Ovary (tissue), 9 donors: ENCODE measurements around the gene METTL26. TPM values are rescaled to one million over a fixed set of nuclear protein-coding genes. Genes with fewer than 3 reads are reported as not detected.

Experiments used
- DNase-seq, 5 donors: peaks; one replicate each; pipeline ENCODE4 v3.0.0-alpha.2; 2019 to 2020
- H3K27ac ChIP-seq, 2 donors: fragments of 200-600 bp; one replicate each; pipeline versions ENCODE4 v1.5.1 to v1.8.0; 2019 to 2022
- H3K27me3 ChIP-seq: fragments of 200-600 bp; one replicate; pipeline ENCODE4 v1.8.0; 2022
- H3K36me3 ChIP-seq: fragments of 200-600 bp; sonication (generic); one replicate; pipeline ENCODE4 v1.5.1; 2019
- H3K4me1 ChIP-seq: one replicate; pipeline ENCODE4 v1.8.1; 2013; ENCODE audit warnings: mild to moderate bottlenecking, moderate library complexity; ENCODE audit not compliant: insufficient read depth
- H3K4me3 ChIP-seq: fragments of 200-600 bp; sonication (generic); one replicate; pipeline ENCODE4 v1.5.1; 2017
- H3K9me3 ChIP-seq, 2 donors: fragments of 200-600 bp in 1 of 2; sonication (generic) in 1 of 2; one replicate each; pipeline versions ENCODE4 v1.5.1 to v1.8.1; 2013 to 2019; ENCODE audit warnings: mild to moderate bottlenecking in 1 of 2, moderate library complexity in 1 of 2
- CTCF ChIP-seq, 3 donors: fragments of 450-650 bp in 2 of 3; fragments of 200-600 bp in 1 of 3; IDR thresholded peaks; one replicate each; pipeline versions ENCODE4 v1.5.1 to v1.8.0; 2016 to 2022; ENCODE audit warnings: antibody characterized with exemption in 3 of 3, mild to moderate bottlenecking in 1 of 3
- EP300 ChIP-seq: sonication (generic); formaldehyde crosslinking; IDR thresholded peaks from one replicate; pipeline ENCODE4 v1.6.1; 2017; ENCODE audit warnings: antibody characterized with exemption
- POLR2A ChIP-seq: fragments of 450-650 bp; IDR thresholded peaks from one replicate; pipeline ENCODE4 v1.6.1; 2017; ENCODE audit warnings: antibody characterized with exemption, mild to moderate bottlenecking, moderate library complexity
- WGBS, 3 donors: extraction: QIAGEN DNeasy Blood & Tissue Kit in 1 of 3; methylation state at CpG; one replicate each; pipeline versions ENCODE4 v1.1.5 to v1.1.7; 2013 to 2017; 5-methylcytosine and 5-hydroxymethylcytosine counted together
- intact Hi-C, 4 donors: fragments of 100-400 bp; cut with DNase I; formaldehyde crosslinking; loops; one replicate each; pipeline versions ENCODE4 v1.11.0 to v1.15.1; 2022 to 2023
- polyA plus RNA-seq, 2 donors: library from polyadenylated mRNA; stranded (reverse); fragments of 200-250 nt in 1 of 2; fragments of 350-450 nt in 1 of 2; fragmentation: Illumina TruSeq in 1 of 2; extraction: RNeasy Lipid Tissue Mini Kit (QIAGEN cat#74804) in 1 of 2; gene quantifications; one replicate each; pipeline ENCODE4 v1.2.3, GENCODE V29; 2013 to 2014
- total RNA-seq, 7 donors: library from RNA; depleted of rRNA in 2 of 7; stranded (reverse); fragments of >200 nt in 2 of 7; fragmentation: NEBNext Ultra II Directional in 3 of 7; extraction: Animal tissue kit (Norgen Biotek cat#: 25700) in 3 of 7; gene quantifications; one replicate each; pipeline versions ENCODE4 v1.1.0 to v1.2.4, GENCODE V29; 2016 to 2023
- donor health status: DM: no; HTN: no; CAD: no; lungs with moderate emphysema.
- donor health status: DM: no; HTN: no; CAD: no.
- donor health status: Bipolar disorder and iron deficiency.
- donor health status: DM: yes; HTN: yes; CAD: no.
- donor health status: DM: no; HTN: no; CAD: no.
- donor health status: DM: yes; HTN: yes; CAD: no.

Gene METTL26
- total and polyA plus RNA-seq, 9 donors, result 12.2 to 139 (median 75.9) TPM

- TF ChIP-seq EP300 (no peak), POLR2A (no peak), CTCF (IDR thresholded peaks at IDR 0.05) (no peak)
- Histone ChIP-seq H3K27ac (peak overlapping the region in 1 of 2 donors; percentile 93), H3K4me3 (peak overlapping the region; percentile 71), H3K36me3 (no peaks in the 10 kb centered on the region), H3K27me3 (no peaks in the 10 kb centered on the region), H3K4me1 (peaks cover 12% of the 10 kb centered on the region), H3K9me3 (no peaks in the 10 kb centered on the region)
- intact Hi-C loops, result loop anchor here in 1 of 4 donors (10.0 kb wide), 1 partner anchor 265 kb away; the partner anchor contains the start of gene PGAP6
- no peak for DNase-seq
- whole genome bisulfite sequencing, 3 donors, result 0 to 1% (median 0%) methylated on average over 30 to 44 of the region's 44 CpGs
Measured at GRCh38 chr16:649631-650030, 13.5 kb upstream of the METTL26 start.

- peaks cover 12% of the 10 kb centered on the region for H3K4me1 ChIP-seq
- intact Hi-C loops, result no loop called here
- H3K27ac ChIP-seq, result peak within 1 kb of the TSS; percentile 48 to 93
- H3K9me3 ChIP-seq, result no peaks in the 10 kb centered on the region
- peak; percentile 91 to 97 (median 94) for DNase-seq
- no peaks in the 10 kb centered on the region for H3K36me3 ChIP-seq
- TF ChIP-seq EP300 (no peak), POLR2A (peak; percentile 73), CTCF (IDR thresholded peaks at IDR 0.05) (no peak)
- H3K4me3 ChIP-seq, result peak within 1 kb of the TSS; percentile 71
- 1 to 2% (median 2%) methylated on average over 76 to 91 of the region's 91 CpGs for WGBS, 3 donors
- H3K27me3 ChIP-seq, result no peaks in the 10 kb centered on the region
Measured at GRCh38 chr16:648781-649589, 12.9 kb upstream of the METTL26 start, which contains the start of gene WDR90. Gene WDR90, plus strand, starts transcription at chr16:649365. Its CDS starts 52 bp downstream, at chr16:649417.

GRCh38 chr16:648071-648780, 12.1 kb upstream of the METTL26 start:
- TF ChIP-seq POLR2A, result no peak
- no peak for TF ChIP-seq EP300
- no peak for TF ChIP-seq CTCF (IDR thresholded peaks at IDR 0.05)
- Histone ChIP-seq H3K9me3 (no peaks in the 10 kb centered on the region), H3K27ac (peak overlapping the region in 1 of 2 donors; percentile 93), H3K4me1 (peaks cover 15% of the 10 kb centered on the region), H3K4me3 (peak overlapping the region; percentile 71), H3K36me3 (no peaks in the 10 kb centered on the region), H3K27me3 (no peaks in the 10 kb centered on the region)
- intact Hi-C loops, result no loop called here
- no peak for DNase-seq
- WGBS, 3 donors, result 37 to 44% (median 38%) methylated on average over 23 to 24 of the region's 24 CpGs

- no peak for TF ChIP-seq CTCF (IDR thresholded peaks at IDR 0.05)
- no peak for TF ChIP-seq EP300
- no peak for TF ChIP-seq POLR2A
- H3K36me3 ChIP-seq, result no peaks in the 10 kb centered on the region
- no peaks in the 10 kb centered on the region for H3K9me3 ChIP-seq
- WGBS, 3 donors, result 74 to 86% (median 77%) methylated on average over 24 to 25 of the region's 25 CpGs
- intact Hi-C loops, result no loop called here
- H3K4me3 ChIP-seq, result no peak overlapping the region
- H3K4me1 ChIP-seq, result peaks cover 22% of the 10 kb centered on the region
- no peak for DNase-seq
- no peaks in the 10 kb centered on the region for H3K27me3 ChIP-seq
- H3K27ac ChIP-seq, result no peak overlapping the region
Measured at GRCh38 chr16:647173-647902, 11.2 kb upstream of the METTL26 start.
